Endothelial cell of umbilical vein (primary cell): ENCODE measurements around the gene TMSB10. TPM values are rescaled to one million over a fixed set of nuclear protein-coding genes. Genes with fewer than 3 reads are reported as not detected.

Experiments used
- BruUV-seq: library from RNA; stranded (reverse); fragments of 400-500 nt; replicated peaks from 2 replicates; lab custom pipeline; 2021; lab: Mats Ljungman, UMichigan
- CTCF ChIA-PET: fragments of 300-600, 350-600 bp; sonication (Branson Sonifier 250); formaldehyde crosslinking; loops from one replicate; lab custom pipeline; 2021; ENCODE audit warnings: antibody characterized with exemption, inconsistent platforms; lab: Charles Lee
- POLR2A ChIA-PET: fragments of 300-600, 350-600 bp; sonication (Branson Sonifier 250); formaldehyde crosslinking; loops from one replicate; lab custom pipeline; 2021; ENCODE audit warnings: antibody characterized with exemption, inconsistent platforms; lab: Charles Lee
- DNase-seq: peaks from one replicate; pipeline ENCODE4 v3.0.0-alpha.2; 2011; ENCODE audit warnings: low read depth, low spot score
- FAIRE-seq: peaks from 2 replicates; lab custom pipeline; 2011; peaks lifted over from hg19 to GRCh38; lab: Jason Lieb, UNC
- H2AFZ ChIP-seq: 2 replicates; pipeline ENCODE4 v1.6.0; 2012; ENCODE audit warnings: low read depth, low read length, control low read depth, inconsistent platforms
- H3K27ac ChIP-seq: 2 replicates; pipeline ENCODE4 v1.5.1; 2011; ENCODE audit warnings: low read depth, mild to moderate bottlenecking, control low read depth, low read length, moderate library complexity; ENCODE audit not compliant: insufficient read depth
- H3K27me3 ChIP-seq, 2 experiments: 2 replicates each; pipeline versions ENCODE4 v1.6.0 to v1.6.1; 2011; ENCODE audit warnings: low read length in 2 of 2, mixed read lengths in 1 of 2; ENCODE audit not compliant: control insufficient read depth in 2 of 2, insufficient read depth in 2 of 2
- H3K36me3 ChIP-seq, 2 experiments: 2 replicates in 1 of 2; 3 replicates in 1 of 2; pipeline ENCODE4 v1.5.1; 2011; ENCODE audit warnings: low read length in 2 of 2, mild to moderate bottlenecking in 1 of 2, moderate library complexity in 1 of 2; ENCODE audit not compliant: control insufficient read depth in 2 of 2, insufficient read depth in 2 of 2; ENCODE audit errors: extremely low read depth in 1 of 2
- H3K4me1 ChIP-seq: 3 replicates; pipeline ENCODE4 v1.5.1; 2011; ENCODE audit warnings: mild to moderate bottlenecking, low read length; ENCODE audit not compliant: control insufficient read depth, insufficient read depth; ENCODE audit errors: extremely low read depth
- H3K4me2 ChIP-seq: 2 replicates; pipeline ENCODE4 v1.6.1; 2011; ENCODE audit warnings: low read length, control low read depth, mixed read lengths; ENCODE audit not compliant: insufficient read depth
- H3K4me3 ChIP-seq, 3 experiments: fragments of 200-600 bp in 1 of 3; sonication (generic), shearing (Covaris generic) in 1 of 3; replicated peaks in 1 of 3; 2 replicates each; pipeline ENCODE4 v1.5.1; 2011 to 2016; ENCODE audit warnings: control low read depth in 3 of 3, low read length in 3 of 3, mild to moderate bottlenecking in 2 of 3, inconsistent platforms in 1 of 3, low read depth in 1 of 3, moderate library complexity in 1 of 3; ENCODE audit not compliant: insufficient read depth in 1 of 3
- H3K79me2 ChIP-seq: 2 replicates; pipeline ENCODE4 v1.6.0; 2012; ENCODE audit warnings: low read length, inconsistent platforms; ENCODE audit not compliant: control insufficient read depth, insufficient read depth
- H3K9ac ChIP-seq: replicated peaks from 2 replicates; pipeline ENCODE3; 2011; ENCODE audit warnings: low read length, control low read depth; ENCODE audit not compliant: insufficient read depth; ENCODE audit errors: extremely low read depth
- H3K9me1 ChIP-seq: replicated peaks from 3 replicates; pipeline ENCODE4 v1.6.0; 2011; ENCODE audit warnings: mild to moderate bottlenecking, low read length; ENCODE audit not compliant: control insufficient read depth, insufficient read depth; ENCODE audit errors: extremely low read depth
- H3K9me3 ChIP-seq: replicated peaks from 2 replicates; pipeline ENCODE4 v1.5.1; 2012; ENCODE audit warnings: low read length, inconsistent platforms; ENCODE audit not compliant: control insufficient read depth, insufficient read depth
- H4K20me1 ChIP-seq: replicated peaks from 2 replicates; pipeline ENCODE3; 2011; ENCODE audit warnings: mild to moderate bottlenecking, low read length; ENCODE audit not compliant: control insufficient read depth, insufficient read depth; ENCODE audit errors: extremely low read depth
- EZH2 ChIP-seq: IDR thresholded peaks from 2 replicates; pipeline ENCODE4 v1.6.1; 2012; ENCODE audit warnings: borderline replicate concordance, low read depth, mild to moderate bottlenecking, moderate library complexity, low read length, inconsistent platforms; ENCODE audit not compliant: severe bottlenecking
- FOS ChIP-seq: IDR thresholded peaks from 2 replicates; pipeline ENCODE4 v1.6.1; 2011; ENCODE audit warnings: mild to moderate bottlenecking, low read length, moderate library complexity, borderline replicate concordance; ENCODE audit not compliant: insufficient read depth
- GATA2 ChIP-seq: IDR thresholded peaks from 2 replicates; pipeline ENCODE4 v1.7.0; 2011; ENCODE audit warnings: low read depth, mild to moderate bottlenecking, moderate library complexity, mixed read lengths, low read length; ENCODE audit not compliant: insufficient read length, insufficient read depth
- JUN ChIP-seq: IDR thresholded peaks from 2 replicates; pipeline ENCODE4 v1.6.1; 2011; ENCODE audit warnings: borderline replicate concordance, low read depth; ENCODE audit not compliant: insufficient read length, insufficient read depth
- MAX ChIP-seq: IDR thresholded peaks from 2 replicates; pipeline ENCODE4 v1.6.1; 2011; ENCODE audit not compliant: insufficient read depth, insufficient read length
- MYC ChIP-seq: IDR thresholded peaks from one replicate; pipeline ENCODE4 v1.6.1; 2011; ENCODE audit warnings: mild to moderate bottlenecking, low read depth, low read length
- POLR2A ChIP-seq: IDR thresholded peaks from 2 replicates; pipeline ENCODE4 v1.6.1; 2012; ENCODE audit warnings: low read depth, mild to moderate bottlenecking, control low read depth, low read length
- POLR2AphosphoS5 ChIP-seq: IDR thresholded peaks from 2 replicates; pipeline ENCODE4 v1.6.1; 2012; ENCODE audit warnings: low read depth, mild to moderate bottlenecking, control low read depth, low read length, moderate library complexity; ENCODE audit not compliant: insufficient read depth
- dilution Hi-C: fragments of 300-500 bp; cut with MboI; formaldehyde crosslinking; loops from one replicate; pipeline ENCODE4 v1.15.0; 2019; ENCODE audit warnings: low sequenced_read_pairs; ENCODE audit not compliant: extremely low pct_ligation_motif_present
- intact Hi-C: fragments of 100-400 bp; cut with micrococcal nuclease; formaldehyde crosslinking; loops from one replicate; pipeline ENCODE4 v1.10.0; 2022
- polyA plus RNA-seq, 4 experiments: library from polyadenylated mRNA; depleted of rRNA in 3 of 4; stranded (reverse) in 3 of 4; unstranded in 1 of 4; fragments of >200 nt; gene quantifications; 2 replicates each; pipeline versions ENCODE4 v1.2.1 to v1.2.3, GENCODE V29; 2011 to 2012; ENCODE audit warnings: missing spikeins in 1 of 4
- total RNA-seq: library from RNA; stranded (reverse); gene quantifications from 2 replicates; pipeline ENCODE4 v1.2.3, GENCODE V29; 2021
- TF ChIP-seq, protein P1 (sequence below), 2 donors: IDR thresholded peaks; 1 replicate in 1 of 2; 2 replicates in 1 of 2; pipeline ENCODE4 v1.5.1; 2011; ENCODE audit warnings: low read length in 2 of 2, mild to moderate bottlenecking in 2 of 2, moderate library complexity in 2 of 2, control low read depth in 1 of 2, inconsistent platforms in 1 of 2, low read depth in 1 of 2; ENCODE audit not compliant: insufficient read depth in 1 of 2; ENCODE audit errors: extremely low read depth in 1 of 2

The TMSB10 gene
- total and polyA plus RNA-seq, 2 donors (not counting 3 experiments of a cell fraction or from before 2014, with no cell fraction given) = 2,774 to 4,015 TPM

- DNase-seq (no peak), FAIRE-seq (no peak)
- H3K9me1 ChIP-seq = no peaks in the 10 kb centered on the region
- H3K9ac ChIP-seq = no peak overlapping the region
- no peak overlapping the region for H2AFZ ChIP-seq
- H3K79me2 ChIP-seq = no peaks in the 10 kb centered on the region
- no peaks in the 10 kb centered on the region for H3K9me3 ChIP-seq
- ChIA-PET CTCF (interaction anchor here (1.2 kb wide), 1 partner anchor 13 kb away, joined by 6 read pairs; no protein-coding TSS in a partner anchor), POLR2A (no interaction called here)
- H3K4me2 ChIP-seq = no peak overlapping the region
- no peaks in the 10 kb centered on the region for H4K20me1 ChIP-seq
- dilution Hi-C loops = no loop called here
- no peaks in the 10 kb centered on the region for H3K4me1 ChIP-seq
- intact Hi-C loops = no loop called here
- no TSS peak for BruUV-seq
- no peak overlapping the region for H3K4me3 ChIP-seq
- H3K36me3 ChIP-seq = peaks cover 0 to 2% of the 10 kb centered on the region in 2 experiments
- H3K27me3 ChIP-seq = no peaks in the 10 kb centered on the region
- TF ChIP-seq, protein P1, sequence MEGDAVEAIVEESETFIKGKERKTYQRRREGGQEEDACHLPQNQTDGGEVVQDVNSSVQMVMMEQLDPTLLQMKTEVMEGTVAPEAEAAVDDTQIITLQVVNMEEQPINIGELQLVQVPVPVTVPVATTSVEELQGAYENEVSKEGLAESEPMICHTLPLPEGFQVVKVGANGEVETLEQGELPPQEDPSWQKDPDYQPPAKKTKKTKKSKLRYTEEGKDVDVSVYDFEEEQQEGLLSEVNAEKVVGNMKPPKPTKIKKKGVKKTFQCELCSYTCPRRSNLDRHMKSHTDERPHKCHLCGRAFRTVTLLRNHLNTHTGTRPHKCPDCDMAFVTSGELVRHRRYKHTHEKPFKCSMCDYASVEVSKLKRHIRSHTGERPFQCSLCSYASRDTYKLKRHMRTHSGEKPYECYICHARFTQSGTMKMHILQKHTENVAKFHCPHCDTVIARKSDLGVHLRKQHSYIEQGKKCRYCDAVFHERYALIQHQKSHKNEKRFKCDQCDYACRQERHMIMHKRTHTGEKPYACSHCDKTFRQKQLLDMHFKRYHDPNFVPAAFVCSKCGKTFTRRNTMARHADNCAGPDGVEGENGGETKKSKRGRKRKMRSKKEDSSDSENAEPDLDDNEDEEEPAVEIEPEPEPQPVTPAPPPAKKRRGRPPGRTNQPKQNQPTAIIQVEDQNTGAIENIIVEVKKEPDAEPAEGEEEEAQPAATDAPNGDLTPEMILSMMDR (IDR thresholded peaks at IDR 0.05; ENCODE audit: extremely low read depth in 1 of 2, insufficient read depth in 1 of 2, low read depth in 1 of 2, low read length in 2 of 2) = no peak
- no peak for TF ChIP-seq MAX
- TF ChIP-seq POLR2A = no peak
- TF ChIP-seq JUN = no peak
- no peak for TF ChIP-seq MYC
- TF ChIP-seq POLR2AphosphoS5 = no peak
- TF ChIP-seq FOS = no peak
- TF ChIP-seq GATA2 = no peak
- TF ChIP-seq EZH2 = no peak
- no peak overlapping the region for H3K27ac ChIP-seq
These were observed 7.5 kb downstream of the TMSB10 start for GRCh38 chr2:84912984-84913383.
